ENCODE measurements around the gene SMOC2.

Gene SMOC2

GRCh38 chr6:168709991-168710390, 269.0 kb downstream of the SMOC2 start:
- no peak for DNase-seq (ENCODE audit: low read depth)

DNA sequence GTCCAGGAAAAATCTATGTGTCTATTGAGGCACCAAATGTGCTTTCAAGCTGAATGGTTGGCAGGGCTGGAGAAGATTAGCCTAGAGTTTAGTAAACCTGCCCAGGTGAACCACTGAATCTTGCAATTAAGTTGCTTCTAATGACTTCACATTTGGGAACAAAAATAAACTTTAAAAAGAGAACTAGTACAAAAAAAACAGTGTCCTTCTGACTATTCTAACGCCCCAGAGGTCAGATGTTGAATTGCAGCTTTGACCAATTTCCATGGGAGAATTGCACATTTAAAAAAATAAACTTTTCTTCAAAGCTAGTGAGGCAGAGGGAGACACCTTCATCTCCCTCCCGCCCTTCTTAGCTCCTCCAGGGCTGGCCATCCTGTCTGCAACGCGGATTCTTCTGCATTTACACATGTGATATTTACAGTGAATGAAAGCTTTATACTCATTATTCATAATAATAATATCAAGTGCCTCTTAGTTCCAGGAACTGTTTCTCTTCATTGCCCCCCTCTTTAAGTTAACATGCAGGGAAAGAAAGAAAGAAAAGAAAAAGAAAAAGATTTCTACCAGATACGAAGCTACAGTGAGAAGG, 270.2 kb downstream of the SMOC2 start:
- DNase-seq (ENCODE audit: low read depth) = peak; percentile 7

DNA sequence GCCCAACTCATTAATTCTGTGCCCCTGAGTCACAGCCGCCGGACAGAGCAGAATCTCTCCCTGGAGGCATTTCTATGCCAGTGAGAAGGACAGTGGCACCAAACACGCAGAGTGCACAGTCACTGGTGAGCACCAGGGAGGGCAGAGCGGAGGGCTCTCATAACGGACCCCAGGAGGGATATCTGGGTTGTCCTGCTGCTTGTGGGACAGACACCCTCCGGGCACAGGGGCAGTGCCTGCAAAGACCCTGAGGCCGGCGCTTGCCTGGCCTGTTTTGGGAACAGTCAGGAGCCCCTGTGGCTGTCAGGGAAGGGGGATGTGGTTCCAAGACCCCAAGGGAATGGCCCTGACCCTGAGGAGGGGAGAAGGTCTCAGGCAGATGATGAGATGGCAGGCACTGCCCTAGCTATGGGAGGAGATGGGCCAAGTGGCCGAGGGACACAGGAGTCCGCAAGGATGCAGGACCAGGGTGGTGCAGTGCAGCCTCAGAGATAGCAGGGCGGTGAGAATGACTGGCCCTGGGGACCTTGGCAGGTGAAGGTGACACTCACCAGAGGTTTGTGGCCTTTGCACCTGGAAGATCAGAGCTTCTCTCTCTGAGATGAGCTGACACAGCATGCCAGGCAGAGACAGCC, 270.8 kb downstream of the SMOC2 start:
- DNase-seq (ENCODE audit: low read depth) = no peak

DNA sequence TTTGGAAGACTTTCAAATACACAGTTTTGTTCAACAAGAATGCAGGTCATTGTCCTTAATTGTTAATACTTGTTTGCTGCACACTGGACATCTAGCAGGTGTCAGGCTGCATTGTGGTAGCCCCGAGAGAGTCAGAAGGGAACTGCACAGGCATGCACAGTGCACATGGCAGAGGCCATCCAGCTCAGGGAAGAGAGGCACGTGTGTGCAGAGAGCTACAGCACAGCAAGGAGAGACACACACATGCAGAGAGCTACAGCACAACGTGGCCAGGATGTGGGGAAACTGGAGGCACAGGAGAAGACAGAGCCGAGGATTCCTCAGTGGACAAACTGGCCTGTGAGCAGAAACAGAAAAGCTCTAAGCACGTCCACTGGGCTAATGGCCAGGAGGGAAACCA, 272.0 kb downstream of the SMOC2 start:
- no peak for DNase-seq (ENCODE audit: low read depth)

GRCh38 chr6:168713839-168714238, 272.9 kb downstream of the SMOC2 start:
- DNase-seq (ENCODE audit: low read depth) = peak; percentile 2

DNA sequence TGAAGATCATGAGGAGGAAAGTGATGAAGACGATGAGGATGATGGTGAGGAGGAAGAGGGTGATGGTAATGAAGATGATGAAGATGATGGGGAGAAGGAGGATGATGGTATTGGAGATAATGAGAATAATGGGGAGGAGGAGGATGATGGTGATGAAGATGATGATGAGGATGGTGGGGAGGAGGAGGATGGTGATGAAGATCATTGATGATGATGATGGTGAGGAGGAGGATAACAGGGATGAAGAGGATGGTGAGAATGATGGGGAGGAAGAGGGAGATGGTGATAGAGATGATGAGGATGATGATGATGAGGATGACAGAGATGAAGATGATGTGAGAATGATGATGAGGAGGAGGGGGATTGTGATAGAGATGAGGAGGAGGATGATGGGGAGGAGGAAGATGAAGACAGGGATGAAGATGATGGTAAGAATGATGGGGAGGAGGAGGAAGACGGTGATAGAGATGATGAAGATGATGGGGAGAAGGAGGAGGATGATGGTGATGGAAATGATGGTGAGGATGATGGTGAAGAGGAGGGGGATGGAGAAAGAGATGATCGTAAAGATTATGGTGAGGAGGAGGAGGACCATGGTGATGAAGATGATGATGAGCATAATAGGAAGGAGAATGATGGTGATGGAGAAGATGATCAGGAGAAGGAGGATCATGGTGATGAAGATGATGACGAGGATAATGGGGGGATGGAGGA, 273.7 kb downstream of the SMOC2 start:
- DNase-seq (ENCODE audit: low read depth) = no peak

DNA sequence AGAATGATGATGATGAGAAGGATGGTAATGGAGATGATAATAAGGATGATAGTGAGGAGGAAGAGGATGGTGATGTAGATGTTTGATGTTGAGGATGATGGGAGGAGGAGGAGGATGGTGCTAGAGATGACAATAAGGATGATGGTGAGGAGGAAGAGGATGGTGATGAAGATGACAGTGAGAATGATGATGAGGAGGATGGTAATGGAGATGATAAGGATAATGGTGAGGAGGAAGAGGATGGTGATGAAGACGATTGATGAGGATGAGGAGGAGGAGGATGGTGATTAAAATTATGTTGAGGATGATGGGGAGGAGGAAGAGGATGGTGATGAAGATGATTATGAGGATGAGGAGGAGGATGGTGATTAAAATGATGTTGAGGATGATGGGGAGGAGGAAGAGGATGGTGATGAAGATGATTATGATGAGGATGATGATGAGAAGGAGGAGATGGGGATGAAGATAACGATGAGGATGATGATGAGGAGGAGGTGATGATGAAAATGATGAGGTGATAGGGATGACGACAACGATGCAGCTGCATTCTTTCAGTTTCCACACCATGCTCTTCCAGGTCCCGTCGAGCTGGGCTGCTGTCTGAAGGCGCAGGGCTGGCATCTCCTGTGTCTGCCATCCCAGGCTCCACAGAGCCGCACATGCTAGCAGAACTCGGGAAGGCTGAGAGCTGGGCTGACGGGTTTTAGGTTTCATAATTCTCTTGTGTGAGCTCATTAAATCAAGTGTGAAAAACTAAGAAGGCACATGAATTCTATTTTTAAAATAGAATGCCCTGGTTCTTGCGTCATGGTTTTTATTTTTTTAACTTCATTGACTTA, 274.9 kb downstream of the SMOC2 start:
- DNase-seq (ENCODE audit: low read depth) = no peak

DNA sequence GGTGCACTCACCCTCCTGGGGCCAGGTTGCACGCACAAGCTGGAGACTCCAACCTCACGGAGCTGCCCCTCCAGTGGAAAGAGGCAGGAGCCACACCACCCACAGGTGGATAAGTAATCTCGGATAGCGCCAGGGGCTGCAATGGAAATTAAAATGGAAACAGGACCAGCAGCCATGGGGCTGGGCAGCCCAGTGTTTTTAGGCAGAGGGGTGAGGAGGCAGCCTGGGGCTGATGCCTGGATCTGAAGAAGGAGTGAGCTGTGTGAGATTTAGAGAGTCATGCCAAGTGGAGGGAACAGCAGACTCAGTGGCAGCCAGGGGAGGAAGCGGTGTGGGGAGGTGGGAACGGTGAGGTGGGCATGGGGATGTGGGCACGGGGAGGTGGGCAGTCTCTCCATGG, 275.6 kb downstream of the SMOC2 start:
- no peak for DNase-seq (ENCODE audit: low read depth)

GRCh38 chr6:168717491-168717890, 276.5 kb downstream of the SMOC2 start:
- DNase-seq (ENCODE audit: low read depth) = no peak
